Nephron progenitor cell (in vitro differentiated cells): ENCODE measurements around the gene TGFBRAP1.
"Not testable (repeated sequence)": the region's sequence is repeated elsewhere in the genome, so short reads cannot be mapped to it uniquely, and the experiment has no call there.

Experiments
- DNase-seq: peaks from one replicate; pipeline ENCODE4 v3.0.0; 2021
- H3K27ac Mint-ChIP-seq: 2 replicates; pipeline ENCODE4 v1.8.0; 2021; ENCODE audit warnings: mild to moderate bottlenecking, moderate library complexity, mixed read lengths
- H3K27me3 Mint-ChIP-seq: 2 replicates; pipeline ENCODE4 v1.8.0; 2021; ENCODE audit warnings: mild to moderate bottlenecking, low read depth, mixed read lengths; ENCODE audit not compliant: poor library complexity
- H3K36me3 Mint-ChIP-seq: 2 replicates; pipeline ENCODE4 v1.8.0; 2021; ENCODE audit warnings: low read depth, mixed read lengths
- H3K4me1 Mint-ChIP-seq: 2 replicates; pipeline ENCODE4 v1.8.0; 2021; ENCODE audit warnings: mixed read lengths
- H3K4me3 Mint-ChIP-seq: 2 replicates; pipeline ENCODE4 v1.8.0; 2021; ENCODE audit warnings: mild to moderate bottlenecking, moderate library complexity, mixed read lengths
- H3K9me3 Mint-ChIP-seq: 2 replicates; pipeline ENCODE4 v1.8.0; 2021; ENCODE audit warnings: mild to moderate bottlenecking, moderate library complexity, mixed read lengths
- CTCF ChIP-seq: fragments of 200-600 bp; sonication (generic); IDR thresholded peaks from 2 replicates; pipeline ENCODE4 v1.5.0; 2021; ENCODE audit warnings: antibody characterized with exemption

The TGFBRAP1 gene

DNA sequence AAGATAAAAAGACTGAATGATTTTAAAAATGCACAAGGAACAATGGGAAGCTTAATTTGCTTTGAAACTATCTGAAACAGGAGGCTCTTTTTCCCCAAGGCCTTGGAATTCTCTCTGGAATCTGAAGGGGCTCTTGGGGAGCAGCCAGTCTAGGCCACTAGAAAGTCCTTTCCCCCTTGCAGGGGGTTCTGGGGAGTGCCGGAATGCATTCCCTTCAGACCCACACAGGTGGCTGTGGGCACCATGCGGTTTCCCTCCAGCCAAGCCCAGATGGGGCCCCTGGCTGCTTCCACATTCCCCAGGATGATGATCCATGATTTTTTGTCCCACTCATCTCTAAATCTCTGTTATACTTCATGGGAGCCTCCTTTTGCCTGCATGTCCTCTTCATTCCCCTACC, 77.3 kb downstream of the TGFBRAP1 start:
- Mint-ChIP-seq H3K4me3 (no peak overlapping the region), H3K36me3 (no peaks in the 10 kb centered on the region), H3K9me3 (peaks cover 28% of the 10 kb centered on the region), H3K27me3 (peaks cover 17% of the 10 kb centered on the region), H3K4me1 (peaks cover 15% of the 10 kb centered on the region), H3K27ac (no peak overlapping the region)
- DNase-seq = no peak
- TF ChIP-seq CTCF = no peak

DNA sequence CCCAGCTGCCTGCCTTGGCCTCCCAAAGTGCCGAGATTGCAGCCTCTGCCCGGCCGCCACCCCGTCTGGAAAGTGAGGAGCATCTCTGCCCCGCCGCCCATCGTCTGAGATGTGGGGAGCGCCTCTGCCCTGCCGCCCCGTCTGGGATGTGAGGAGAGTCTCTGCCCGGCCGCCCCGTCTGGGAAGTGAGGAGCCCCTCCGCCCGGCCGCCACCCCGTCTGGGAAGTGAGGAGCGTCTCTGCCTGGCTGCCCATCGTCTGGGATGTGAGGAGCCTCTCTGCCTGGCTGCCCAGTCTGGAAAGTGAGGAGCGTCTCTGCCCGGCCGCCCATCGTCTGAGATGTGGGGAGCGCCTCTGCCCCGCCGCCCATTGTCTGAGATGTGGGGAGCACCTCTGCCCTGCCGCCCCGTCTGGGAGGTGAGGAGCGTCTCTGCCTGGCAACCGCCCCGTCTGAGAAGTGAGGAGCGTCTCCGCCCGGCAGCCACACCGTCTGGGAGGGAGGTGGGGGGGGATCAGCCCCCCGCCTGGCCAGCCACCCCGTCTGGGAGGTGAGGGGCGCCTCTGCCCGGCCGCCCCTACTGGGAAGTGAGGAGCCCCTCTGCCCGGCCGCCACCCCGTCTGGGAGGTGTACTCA, 78.4 kb downstream of the TGFBRAP1 start:
- DNase-seq, H3K36me3 Mint-ChIP-seq, H3K4me3 Mint-ChIP-seq, H3K27ac Mint-ChIP-seq: not testable (repeated sequence)
- Mint-ChIP-seq H3K4me1 (peaks cover 12% of the 10 kb centered on the region), H3K9me3 (peaks cover 28% of the 10 kb centered on the region), H3K27me3 (peaks cover 17% of the 10 kb centered on the region)

DNA sequence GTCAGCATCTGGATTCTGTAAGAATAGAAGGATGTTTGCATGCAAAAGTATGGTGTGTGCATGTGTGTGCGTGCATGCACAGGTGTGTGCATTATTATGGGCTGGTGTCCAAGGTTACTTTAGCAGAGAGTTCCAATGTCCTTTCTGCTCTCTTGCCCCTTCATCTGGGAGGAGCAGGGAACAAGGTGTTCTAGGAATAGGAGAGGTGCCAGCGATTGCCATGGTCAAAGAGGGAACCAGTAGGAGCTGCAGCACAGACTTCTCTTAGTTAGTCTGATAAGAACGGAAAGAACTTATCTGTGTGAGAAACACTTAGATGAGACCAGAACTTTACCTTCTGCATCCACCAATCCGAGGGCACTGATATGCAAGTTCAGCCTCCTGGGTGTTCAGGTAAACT, 79.6 kb downstream of the TGFBRAP1 start:
- no peaks in the 10 kb centered on the region for H3K36me3 Mint-ChIP-seq
- peaks cover 16% of the 10 kb centered on the region for H3K4me1 Mint-ChIP-seq
- peaks cover 28% of the 10 kb centered on the region for H3K9me3 Mint-ChIP-seq
- no peak overlapping the region for H3K27ac Mint-ChIP-seq
- peaks cover 17% of the 10 kb centered on the region for H3K27me3 Mint-ChIP-seq
- DNase-seq = no peak
- TF ChIP-seq CTCF = no peak
- no peak overlapping the region for H3K4me3 Mint-ChIP-seq

GRCh38 chr2:105249181-105249580, 80.4 kb downstream of the TGFBRAP1 start:
- Mint-ChIP-seq H3K4me1 (peaks cover 21% of the 10 kb centered on the region), H3K9me3 (peaks cover 28% of the 10 kb centered on the region), H3K27me3 (peaks cover 17% of the 10 kb centered on the region), H3K36me3 (no peaks in the 10 kb centered on the region), H3K4me3 (no peak overlapping the region), H3K27ac (no peak overlapping the region)
- DNase-seq = no peak
- no peak for TF ChIP-seq CTCF

DNA sequence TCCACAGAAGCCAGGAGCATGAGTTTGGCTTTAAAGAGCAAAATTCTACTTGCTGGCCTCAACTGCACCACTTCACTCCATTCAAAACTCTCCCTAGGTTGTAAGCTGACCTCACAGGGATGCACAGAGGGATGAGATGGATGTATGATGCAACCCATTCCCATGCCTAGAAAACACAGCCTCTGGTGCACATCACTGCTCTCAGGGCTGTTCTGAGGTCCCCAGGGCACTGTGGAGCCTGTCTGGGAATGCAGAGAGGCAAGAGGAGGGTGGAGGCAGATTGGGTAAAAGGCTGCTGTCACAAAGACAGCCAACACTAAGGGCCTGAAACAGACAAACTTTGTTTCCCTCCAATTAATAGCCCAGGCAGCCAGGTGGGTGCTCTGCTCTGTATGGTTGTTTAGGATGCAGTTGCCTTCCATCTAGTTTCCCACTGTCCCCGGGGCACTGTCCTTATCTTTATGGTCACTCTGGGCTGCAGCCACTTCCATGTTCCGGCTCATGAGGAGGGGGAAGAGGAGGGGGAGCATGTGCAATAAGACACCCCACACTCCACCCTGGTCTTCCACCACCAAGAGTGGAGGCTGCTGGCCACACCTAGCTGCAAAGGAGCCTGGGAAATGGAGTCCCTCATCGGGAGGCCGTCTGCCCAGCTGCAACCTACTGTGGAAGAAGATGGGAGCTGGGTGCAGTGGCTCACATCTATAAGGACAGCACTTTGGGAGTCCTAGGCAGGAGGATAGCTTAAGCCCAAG, 81.0 kb downstream of the TGFBRAP1 start:
- Mint-ChIP-seq H3K27me3 (peaks cover 17% of the 10 kb centered on the region), H3K27ac (peak overlapping the region; percentile 61), H3K36me3 (no peaks in the 10 kb centered on the region), H3K4me3 (peak overlapping the region; percentile 61), H3K4me1 (peaks cover 26% of the 10 kb centered on the region), H3K9me3 (peaks cover 28% of the 10 kb centered on the region)
- no peak for TF ChIP-seq CTCF
- peak; percentile 43 for DNase-seq

GRCh38 chr2:105244451-105244850, 85.1 kb downstream of the TGFBRAP1 start:
- DNase-seq = no peak
- peaks cover 6% of the 10 kb centered on the region for H3K9me3 Mint-ChIP-seq
- H3K4me1 Mint-ChIP-seq = peaks cover 27% of the 10 kb centered on the region
- no peak overlapping the region for H3K27ac Mint-ChIP-seq
- H3K27me3 Mint-ChIP-seq = peaks cover 14% of the 10 kb centered on the region
- H3K4me3 Mint-ChIP-seq = no peak overlapping the region
- TF ChIP-seq CTCF = no peak
- no peaks in the 10 kb centered on the region for H3K36me3 Mint-ChIP-seq
